Cerebellar nuclear complex (tissue), 1 donor: Measurements from ENCODE around the gene AGBL3.
"Not testable (repeated sequence)": the region's sequence is repeated elsewhere in the genome, so short reads cannot be mapped to it uniquely, and the experiment has no call there.

Source experiments
- DNase-seq, 2 experiments: peaks; one replicate each; lab custom pipeline; 2025; lab: John Stamatoyannopoulos, UW

AGBL3 gene

GRCh38 chr7:135076882-135077281, 90.6 kb downstream of the AGBL3 start:
- no peak for DNase-seq

GRCh38 chr7:135077642-135078041, 91.3 kb downstream of the AGBL3 start:
- DNase-seq, result no peak

- DNase-seq, result no peak
Measured at GRCh38 chr7:135078051-135078450, 91.7 kb downstream of the AGBL3 start.

- DNase-seq, result no peak
Measured at GRCh38 chr7:135079068-135079467, 92.8 kb downstream of the AGBL3 start.

- no peak for DNase-seq
Measured at GRCh38 chr7:135083005-135083404, 96.7 kb downstream of the AGBL3 start.

GRCh38 chr7:135088566-135088965, 102.3 kb downstream of the AGBL3 start:
- no peak for DNase-seq

- no peak for DNase-seq
Measured at GRCh38 chr7:135091717-135092116, 105.4 kb downstream of the AGBL3 start.

- no peak for DNase-seq
Measured at GRCh38 chr7:135094472-135095237, 108.3 kb downstream of the AGBL3 start.

- no peak for DNase-seq
Measured at GRCh38 chr7:135095450-135095849, 109.1 kb downstream of the AGBL3 start.

GRCh38 chr7:135098391-135098790, 112.1 kb downstream of the AGBL3 start:
- no peak for DNase-seq

- no peak for DNase-seq
Measured at GRCh38 chr7:135100856-135101255, 114.5 kb downstream of the AGBL3 start.

- no peak for DNase-seq
Measured at GRCh38 chr7:135102372-135102771, 116.1 kb downstream of the AGBL3 start.

GRCh38 chr7:135109562-135109961, 123.3 kb downstream of the AGBL3 start:
- DNase-seq, result no peak

GRCh38 chr7:135109976-135110375, 123.7 kb downstream of the AGBL3 start:
- no peak for DNase-seq

- no peak for DNase-seq
Measured at GRCh38 chr7:135111379-135111778, 125.1 kb downstream of the AGBL3 start.

- DNase-seq, result no peak
Measured at GRCh38 chr7:135114622-135115021, 128.3 kb downstream of the AGBL3 start.

- DNase-seq, result no peak
Measured at GRCh38 chr7:135117096-135117495, 130.8 kb downstream of the AGBL3 start.

- no peak for DNase-seq
Measured at GRCh38 chr7:135121868-135122267, 135.6 kb downstream of the AGBL3 start.

GRCh38 chr7:135124631-135125030, 138.3 kb downstream of the AGBL3 start:
- not testable (repeated sequence) for DNase-seq

- DNase-seq, result no peak
Measured at GRCh38 chr7:135128931-135129330, 142.6 kb downstream of the AGBL3 start.

- no peak for DNase-seq
Measured at GRCh38 chr7:135129579-135129978, 143.3 kb downstream of the AGBL3 start.

GRCh38 chr7:135143885-135144668, 157.8 kb downstream of the AGBL3 start:
- no peak for DNase-seq

- DNase-seq, result no peak
Measured at GRCh38 chr7:135147341-135147898, 161.1 kb downstream of the AGBL3 start.
